ENCODE results near the gene CREB3L2.
"Not testable (repeated sequence)": the region's sequence is repeated elsewhere in the genome, so short reads cannot be mapped to it uniquely, and the experiment has no call there.

CREB3L2 gene

DNA sequence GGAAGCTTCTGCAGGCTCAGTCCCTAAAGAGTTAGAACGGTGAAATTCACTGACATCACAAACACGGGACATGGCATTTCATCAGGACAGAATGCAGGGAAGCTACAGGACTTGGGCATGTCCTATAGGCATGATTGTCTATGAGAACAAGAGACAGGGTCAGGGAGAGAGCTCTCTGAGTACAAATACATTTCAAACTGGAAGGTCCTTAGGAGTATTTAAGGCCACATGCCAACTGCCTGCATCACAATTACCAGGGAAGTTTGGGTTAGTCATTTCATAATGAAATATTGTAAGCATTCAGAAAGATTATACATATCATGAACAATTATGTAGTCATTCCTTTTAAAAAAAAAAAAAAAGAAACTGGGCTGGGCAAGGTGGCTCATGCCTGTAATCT lies 71.3 kb downstream of the CREB3L2 start:
- DNase-seq, result no peak

DNA sequence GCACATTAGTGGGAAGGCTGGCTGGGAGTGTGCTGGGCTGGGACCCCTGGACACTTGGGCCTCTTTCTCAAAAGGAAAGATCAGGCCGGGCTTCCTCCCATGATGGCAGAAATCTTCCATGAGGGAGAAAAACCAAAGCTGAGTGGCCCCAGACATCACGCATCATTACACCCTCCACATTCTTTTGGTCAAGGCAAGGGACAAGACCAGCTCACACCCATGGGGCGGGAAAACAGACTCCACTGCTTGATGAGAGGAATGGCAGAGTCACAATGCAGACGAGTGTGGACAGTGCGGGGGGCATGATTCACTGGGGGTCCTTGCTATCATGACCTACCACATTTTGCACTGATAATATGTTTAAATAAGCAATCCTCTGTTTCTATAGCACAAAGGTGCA lies 73.3 kb downstream of the CREB3L2 start:
- DNase-seq, result no peak

DNA sequence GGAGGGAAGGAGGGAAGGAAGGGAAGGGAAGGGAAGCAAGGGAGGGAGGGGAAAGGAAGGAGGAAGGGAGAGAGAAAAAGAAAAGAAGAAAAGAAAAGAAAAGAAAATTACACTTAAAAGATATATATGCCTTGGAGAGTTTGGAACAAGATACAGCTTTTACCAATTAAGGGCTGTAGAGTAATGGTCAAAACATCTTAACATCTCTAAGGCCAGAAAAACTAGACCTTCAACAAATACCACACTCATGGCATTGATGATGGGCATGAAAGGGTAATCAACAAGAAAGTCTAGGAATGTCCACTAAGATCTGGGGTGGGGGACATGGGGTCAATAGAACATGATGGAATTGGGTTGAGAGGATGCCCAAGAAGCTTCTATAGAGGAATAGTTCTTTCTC lies 74.5 kb downstream of the CREB3L2 start:
- DNase-seq, result no peak

DNA sequence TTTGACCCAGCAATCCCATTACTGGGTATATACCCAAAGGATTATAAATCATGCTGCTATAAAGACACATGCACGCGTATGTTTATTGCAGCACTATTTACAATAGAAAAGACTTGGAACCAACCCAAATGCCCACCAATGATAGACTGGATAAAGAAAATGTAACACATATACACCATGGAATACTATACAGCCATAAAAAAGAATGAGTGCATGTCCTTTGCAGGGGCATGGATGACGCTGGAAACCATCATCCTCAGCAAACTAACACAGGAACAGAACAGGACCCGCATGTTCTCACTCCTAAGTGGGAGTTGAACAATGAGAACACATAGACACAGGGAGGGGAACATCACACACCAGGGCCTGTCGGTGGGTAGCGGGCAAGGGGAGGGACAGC lies 75.7 kb downstream of the CREB3L2 start:
- not testable (repeated sequence) for DNase-seq

DNA sequence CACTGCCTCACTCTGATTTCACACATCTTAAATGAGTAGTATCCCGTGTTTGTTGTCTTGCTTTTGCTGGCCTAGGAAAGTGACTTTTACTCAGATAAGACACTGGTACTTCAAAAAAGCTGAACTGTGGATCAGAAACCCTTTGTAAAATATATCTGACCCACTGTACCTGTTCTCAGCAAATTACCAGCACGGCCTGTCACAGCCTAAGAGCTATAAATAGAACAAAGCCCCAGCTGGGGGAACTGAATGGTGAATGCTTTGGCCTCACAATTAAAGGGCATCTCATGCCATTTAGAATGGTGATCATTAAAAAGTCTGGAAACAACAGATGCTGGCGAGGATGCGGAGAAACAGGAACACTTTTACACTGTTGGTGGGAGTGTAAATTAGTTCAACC lies 76.1 kb downstream of the CREB3L2 start:
- peak; percentile 16 for DNase-seq

DNA sequence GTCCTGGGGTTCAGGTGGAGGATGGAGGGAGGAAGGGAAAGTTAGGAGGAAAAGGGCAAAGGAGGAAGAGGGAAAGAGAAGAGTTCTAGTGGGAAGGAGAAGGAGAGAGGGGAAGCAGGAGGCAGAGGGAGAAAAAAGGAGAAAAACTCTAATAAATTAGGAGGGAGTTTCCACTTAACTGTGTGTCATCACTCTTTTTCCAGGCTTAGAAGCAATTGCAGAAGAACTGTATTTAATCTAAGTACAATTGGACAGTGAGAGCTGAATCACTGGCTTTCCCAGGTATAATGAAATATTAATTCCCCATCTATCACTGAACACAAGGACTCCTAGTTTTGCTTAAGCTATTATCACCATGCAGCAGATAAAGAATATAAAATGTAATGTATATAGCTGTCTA lies 76.8 kb downstream of the CREB3L2 start:
- DNase-seq, result no peak

DNA sequence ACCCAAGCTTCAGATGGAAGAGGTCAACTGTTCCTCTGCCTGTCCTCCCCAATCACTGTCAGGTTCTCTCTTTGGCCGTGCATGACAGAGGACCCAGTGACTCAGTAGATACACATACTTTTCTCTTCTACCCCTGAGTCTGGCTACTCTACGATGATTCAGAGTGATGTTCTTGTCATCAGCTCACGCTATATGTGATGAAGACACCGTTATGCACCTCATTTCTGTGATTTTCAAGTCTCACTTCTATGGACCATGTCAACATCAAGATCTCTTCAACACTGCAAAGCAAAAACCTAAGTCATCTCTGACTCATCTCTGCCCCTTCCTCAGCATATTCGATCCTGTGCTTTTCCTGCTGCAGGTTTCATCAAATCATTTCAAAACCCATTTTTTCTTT lies 78.5 kb downstream of the CREB3L2 start:
- no peak for DNase-seq

DNA sequence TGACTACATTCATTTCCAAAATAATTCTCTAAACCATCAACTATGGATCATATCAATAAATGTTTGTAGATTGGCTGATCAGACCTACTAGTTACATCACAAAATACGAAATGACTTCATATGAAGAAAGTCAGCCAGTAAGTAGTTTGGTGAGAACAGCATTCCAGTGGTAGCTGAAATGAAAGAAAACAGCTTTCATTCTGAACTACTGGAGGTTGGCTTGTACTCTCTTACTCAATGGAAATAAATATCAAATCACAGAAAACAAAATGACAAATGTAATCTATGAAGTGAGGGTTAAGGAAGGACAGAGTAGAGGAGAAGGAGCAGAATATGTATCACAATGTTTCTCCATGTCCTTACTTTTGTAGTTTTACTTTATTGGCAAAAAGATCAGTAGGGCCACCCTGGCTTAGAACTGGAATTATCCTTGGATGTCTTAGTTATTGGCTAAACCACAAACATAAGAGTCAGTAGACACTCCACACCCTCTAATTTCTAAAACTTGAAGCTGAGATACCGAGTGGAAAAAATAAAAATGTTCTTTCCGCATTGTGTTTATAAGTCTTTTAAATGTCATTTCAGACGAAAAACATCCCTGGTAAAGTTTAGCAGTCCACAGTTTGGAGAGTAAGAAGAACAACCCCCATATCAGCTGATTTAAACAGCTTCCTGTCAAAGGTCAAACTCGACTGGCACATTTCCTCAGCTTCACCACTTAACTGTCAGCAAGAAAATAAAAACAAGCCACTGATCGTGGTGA lies 81.1 kb downstream of the CREB3L2 start:
- DNase-seq, result no peak

DNA sequence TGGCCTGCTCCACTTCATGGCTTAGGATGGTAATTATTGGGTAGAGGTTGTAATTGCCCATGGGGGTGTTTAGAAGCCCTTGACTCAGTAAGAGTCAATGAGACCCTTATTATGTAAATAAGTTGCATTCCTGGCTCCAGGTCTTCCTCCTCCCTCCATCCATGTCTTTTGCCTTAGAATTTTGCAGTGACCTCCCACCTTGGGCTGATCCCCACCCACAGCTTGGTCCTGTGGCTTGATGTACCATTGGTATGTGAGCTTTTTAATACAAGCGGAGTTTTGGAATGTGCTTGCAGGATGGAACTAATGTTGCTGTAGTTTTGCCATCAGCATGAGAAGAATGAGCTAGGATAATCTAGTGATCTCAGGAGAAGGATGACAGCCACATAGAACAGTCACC lies 81.9 kb downstream of the CREB3L2 start:
- no peak for DNase-seq

DNA sequence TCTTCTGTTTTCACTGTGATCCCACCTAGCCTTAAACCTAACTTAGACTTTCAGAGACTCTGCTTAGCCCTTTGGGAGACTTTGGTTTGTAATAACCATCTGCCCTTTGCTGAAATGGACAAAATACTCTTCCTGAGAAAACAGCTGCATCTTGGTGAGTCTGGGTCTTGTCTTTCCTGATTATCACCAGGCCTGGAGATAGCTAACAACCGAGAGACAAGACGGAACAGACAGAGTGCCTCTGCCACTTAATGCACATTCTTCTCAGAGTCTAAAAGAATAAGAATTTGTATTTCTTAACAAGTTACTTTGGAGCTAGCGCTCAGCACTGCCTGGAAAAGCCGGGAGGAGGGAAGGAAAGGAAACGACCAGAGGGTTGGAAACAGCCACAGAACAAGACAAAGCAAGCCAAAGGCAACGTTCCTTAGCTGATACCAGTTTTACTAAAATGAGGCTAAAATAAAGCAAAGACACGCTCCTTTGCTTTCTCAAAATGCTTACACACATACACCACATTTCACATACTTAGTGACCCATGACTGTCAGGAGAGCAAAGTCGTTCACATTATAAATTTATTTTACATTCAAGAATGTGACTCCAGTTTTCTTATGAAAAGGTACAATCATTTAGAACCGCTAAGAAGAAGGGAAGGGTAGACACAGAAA lies 84.8 kb downstream of the CREB3L2 start:
- no peak for DNase-seq

DNA sequence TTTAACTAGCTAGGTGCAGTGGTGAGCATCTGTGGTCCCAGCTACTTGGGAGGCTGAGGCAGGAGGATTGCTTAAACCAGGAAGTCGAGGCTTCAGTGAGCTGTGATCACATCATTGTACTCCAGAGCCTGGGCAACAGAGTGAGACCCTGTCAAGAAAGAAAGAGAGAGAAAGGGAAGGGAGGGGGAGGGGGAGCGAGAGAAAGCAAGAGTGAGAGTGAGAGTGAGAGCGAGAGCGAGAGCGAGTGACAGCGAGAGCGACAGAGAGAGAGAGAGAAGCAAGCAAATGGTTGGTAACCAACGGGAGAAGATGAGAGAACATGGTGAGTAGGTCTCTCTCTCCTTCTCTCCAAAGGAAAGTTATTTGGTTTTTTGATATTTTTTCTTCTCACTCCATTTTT lies 85.3 kb downstream of the CREB3L2 start:
- no peak for DNase-seq

DNA sequence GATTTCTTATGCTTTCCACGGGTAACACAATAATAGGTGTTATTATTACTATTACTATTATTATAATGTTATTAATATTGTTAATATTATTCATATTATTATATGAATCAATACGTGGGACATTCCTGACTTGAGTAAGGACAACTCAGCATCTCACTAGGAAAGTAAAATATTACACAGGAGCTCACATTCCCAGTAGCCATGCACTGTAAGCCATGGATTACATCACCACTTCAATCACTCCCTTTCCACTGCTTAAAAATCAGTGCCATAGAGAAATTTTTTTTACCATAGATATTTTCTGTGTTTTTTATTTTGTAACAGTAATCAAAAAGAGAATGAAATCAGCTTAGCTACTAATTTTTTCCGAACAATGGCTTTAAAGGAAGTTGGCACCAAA lies 86.6 kb downstream of the CREB3L2 start:
- no peak for DNase-seq

DNA sequence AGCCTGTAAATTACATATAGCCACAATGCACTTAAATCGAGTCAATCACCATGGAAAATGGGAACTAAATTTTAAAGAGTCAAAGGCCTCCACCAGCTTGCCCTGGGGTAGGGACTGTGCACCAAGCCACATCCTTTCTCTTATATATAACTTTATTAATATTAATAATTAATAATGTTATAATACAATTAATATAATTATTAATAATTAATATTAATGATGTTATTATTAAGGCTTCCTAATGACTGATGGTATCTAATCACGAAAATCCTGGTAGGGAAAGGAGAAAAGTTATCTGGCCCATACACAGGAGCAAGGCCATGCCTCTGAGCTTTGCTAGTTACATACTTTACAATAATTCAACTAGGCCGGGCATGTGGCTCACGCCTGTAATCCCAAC lies 87.9 kb downstream of the CREB3L2 start:
- no peak for DNase-seq

DNA sequence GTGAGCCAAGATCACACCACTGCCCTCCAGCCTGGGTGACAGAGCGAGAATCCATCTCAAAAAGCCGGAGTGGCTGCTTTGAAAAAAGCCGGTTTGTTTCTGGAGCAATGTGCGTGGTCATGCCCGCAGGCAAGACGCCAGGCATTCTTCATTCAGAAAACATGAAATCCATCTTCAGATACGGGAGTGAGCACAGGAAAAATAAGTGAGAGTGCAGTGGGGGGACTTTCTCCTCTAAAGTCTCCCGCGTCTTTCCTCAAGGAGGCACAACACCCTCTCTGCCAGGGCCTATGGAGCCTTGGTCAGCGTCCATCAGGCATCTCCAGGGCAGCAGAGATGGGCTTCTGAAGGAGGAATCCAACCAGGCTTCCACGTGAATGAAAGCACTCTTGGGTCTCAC lies 92.8 kb downstream of the CREB3L2 start:
- no peak for DNase-seq

DNA sequence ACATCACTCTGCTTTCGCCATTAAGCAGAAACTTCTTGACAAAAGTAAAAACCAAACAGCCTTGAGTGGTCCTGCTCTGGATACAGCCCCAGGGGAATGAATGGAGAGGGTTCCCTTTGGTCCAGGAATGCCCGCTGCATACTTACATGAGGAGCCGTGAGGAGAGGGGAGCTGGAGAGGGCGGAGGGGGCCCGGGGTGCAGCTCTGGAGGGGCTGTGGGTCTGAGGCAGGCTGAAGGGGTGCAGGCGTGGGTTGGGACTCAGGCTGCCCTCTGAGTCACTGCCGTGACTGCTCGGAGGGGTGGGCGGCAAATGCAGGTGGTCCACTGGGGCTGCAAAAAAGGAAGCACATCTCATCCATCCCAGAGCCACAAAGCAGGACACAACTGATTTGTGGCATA lies 93.8 kb downstream of the CREB3L2 start:
- DNase-seq, result no peak

DNA sequence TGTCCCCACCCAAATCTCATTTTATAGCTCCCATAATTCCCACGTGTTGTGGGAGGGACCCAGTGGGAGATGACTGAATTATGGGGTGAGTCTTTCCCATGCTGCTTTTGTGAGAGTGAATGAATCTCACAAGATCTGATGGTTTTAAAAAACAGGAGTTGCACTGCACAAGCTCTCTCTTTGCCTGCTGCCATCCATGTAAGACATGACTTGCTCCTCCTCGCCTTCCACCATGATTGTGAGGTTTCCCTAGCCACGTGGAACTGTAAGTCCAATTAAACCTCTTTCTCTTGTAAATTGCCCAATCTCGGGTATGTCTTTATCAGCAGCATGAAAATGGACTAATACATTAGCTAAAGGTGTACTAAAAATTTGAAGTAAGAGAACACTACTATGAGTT lies 95.2 kb downstream of the CREB3L2 start:
- DNase-seq, result not testable (repeated sequence)

DNA sequence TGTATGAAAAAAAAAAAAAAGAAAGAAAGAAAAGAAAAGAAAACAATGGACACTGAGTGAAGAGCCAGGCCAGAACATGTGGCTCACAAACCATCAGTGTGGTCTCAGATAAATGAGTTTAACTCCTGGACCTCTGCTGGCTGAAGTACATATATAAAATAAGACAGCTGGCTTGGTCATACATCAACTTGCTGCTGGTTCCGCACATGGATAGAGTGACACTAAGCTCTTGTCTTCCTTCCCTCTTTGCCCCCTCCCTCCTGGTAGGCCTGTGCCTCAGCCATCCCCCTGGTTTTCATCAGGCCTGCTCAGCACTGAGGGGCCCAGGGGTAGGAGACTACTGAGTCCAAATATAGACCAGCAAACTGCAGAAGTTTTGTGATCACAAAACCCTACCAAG lies 97.1 kb downstream of the CREB3L2 start:
- DNase-seq, result no peak

DNA sequence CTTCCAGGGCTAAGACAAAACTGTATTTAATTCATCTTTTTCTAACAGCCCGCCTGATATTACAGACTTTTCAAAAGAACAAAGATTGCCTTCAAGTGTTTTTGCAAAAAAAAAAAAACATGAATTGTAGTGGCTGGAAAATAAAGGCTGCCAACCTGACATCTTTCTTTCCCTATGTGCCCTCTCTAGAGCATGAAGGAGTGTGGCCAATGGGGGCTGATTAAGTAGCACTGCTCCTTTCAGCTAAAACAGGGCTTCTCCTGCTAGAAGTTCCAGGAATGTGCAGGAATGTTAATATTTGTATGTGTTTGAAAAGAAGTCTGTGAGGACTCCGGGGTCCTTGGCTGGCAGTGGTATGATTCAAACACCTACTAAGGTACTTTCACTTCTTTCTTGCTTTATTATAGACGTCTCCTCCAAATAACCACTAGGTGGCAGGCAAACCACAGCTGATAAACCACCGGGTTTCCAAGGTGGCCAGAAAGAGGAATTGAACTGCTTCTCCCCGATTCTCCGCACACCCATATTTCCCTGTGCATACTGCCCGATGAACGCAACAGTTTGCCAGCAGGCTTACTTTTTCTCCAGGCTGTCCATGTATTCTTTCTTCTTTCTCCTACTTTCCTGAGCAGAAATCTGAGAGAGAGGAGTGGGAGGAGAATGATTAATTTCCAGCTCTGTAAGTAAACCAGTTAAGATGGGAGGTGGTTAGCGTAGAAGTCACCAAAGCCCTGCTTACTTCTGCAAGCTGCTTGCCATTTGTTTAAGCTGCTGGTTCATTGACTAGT lies 98.3 kb downstream of the CREB3L2 start:
- DNase-seq, result peak; percentile 82

DNA sequence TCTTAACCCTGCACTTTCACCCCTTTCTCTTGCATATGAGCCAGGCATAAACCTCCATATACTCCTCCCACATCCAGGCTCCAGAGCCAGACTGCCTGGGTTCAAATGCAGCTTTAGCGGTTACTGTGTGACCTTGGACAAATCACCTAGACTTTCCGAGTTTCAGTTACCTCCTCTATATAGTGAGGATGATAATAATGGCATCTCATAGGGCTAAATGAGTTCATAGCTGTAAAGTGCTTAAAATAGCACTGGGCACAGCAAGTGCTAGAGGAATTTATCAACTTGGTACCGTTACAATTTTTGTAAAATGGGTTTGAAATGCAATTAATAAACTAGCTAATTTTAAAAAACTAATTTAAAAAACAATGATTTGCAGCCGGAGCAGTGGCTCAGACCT lies 101.7 kb downstream of the CREB3L2 start:
- no peak for DNase-seq

DNA sequence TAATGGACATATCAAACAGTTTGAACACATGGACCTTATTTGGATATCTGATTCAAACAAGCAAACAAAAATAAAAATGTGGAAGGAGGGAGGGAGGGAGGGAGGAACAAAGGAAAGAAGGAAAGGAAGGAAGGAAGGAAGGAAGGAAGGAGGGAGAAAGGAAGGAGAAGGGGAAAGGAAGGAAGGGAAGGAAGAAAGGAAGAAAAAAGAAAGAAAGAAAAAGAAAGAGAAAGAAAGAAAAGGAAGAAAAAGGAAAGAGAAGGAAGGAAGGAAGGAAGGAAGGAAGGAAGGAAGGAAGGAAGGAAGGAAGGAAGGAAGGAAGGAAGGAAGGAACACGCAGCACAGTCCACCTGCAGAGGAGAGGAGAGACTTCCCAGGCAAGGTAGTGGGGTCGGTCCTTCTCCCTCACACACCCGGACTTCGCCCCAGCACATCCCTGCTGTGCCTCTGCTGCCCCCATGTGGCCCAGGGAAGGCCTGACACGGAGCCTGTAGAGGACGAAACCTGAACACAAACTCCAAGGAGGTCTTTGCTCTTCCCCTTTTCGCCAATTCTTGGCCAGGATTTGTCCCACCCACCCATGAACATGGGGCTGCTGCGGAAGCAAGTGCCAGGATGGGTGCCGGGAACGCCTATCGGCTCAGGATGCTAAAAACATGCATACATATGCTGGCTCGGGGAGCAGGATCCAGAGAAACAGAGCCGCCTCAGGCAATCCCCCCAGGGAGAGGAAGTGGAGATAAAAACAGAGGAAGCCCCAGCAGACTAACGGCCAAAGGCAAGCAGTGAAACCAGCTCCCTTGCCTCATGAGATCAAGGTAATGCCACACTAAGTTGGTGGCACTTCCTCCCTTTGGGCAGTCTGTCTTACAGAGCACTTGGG lies 102.8 kb downstream of the CREB3L2 start:
- DNase-seq, result peak; percentile 69

DNA sequence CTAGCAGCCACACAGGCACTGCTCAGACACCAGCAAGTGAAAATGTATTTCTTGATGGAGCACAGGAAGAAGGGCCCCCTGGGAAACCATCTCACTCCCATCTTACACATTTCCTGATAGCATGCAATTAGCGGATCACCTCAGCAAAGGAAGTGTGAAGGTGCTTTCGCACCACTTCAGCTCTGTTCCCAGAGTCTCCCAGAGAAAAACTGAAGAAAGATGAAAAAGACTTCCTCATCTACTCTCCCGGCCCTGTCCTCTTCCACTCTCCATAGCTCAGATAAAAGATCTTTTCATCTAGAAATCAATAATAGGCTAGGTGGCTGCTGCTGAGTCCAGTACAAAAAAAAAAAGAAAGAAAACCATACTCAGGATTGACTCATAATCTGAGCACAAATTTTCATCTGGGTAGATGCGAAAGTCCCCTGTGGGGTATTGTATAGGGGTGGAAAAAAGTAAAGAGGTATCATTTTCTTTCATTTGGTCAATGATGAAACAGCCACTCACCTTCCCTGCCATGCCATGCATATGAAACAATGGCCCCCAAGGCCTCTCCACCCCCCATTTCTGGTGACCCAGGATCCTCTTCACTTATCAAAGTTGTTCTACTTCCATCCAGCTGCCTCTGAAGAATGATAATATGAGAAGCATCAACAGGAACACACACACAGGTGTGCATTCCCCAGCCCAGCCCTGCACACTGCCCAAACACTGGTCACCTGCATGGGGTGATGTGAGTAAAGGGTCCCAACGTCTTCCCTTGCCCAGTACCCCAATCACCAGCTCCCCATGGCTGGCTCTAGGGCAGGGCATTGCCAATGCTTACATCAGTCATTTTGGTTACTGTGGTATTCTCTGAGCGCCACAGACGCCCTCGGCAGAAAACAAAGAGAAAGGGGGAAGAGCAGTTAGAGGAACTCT lies 106.3 kb downstream of the CREB3L2 start:
- no peak for DNase-seq

All from NCI-H2227 treated with DMSO at 0.1 percent for 48 hours (cell line).